Measurements from ENCODE around the gene POLL.

Gene POLL

GRCh38 chr10:101573885-101574753, 13.9 kb downstream of the POLL start:
- DNase-seq = no peak

- no peak for DNase-seq
Observed at GRCh38 chr10:101572785-101573184, 15.3 kb downstream of the POLL start.

GRCh38 chr10:101572126-101572525, 15.9 kb downstream of the POLL start:
- DNase-seq = no peak

- no peak for DNase-seq
Observed at GRCh38 chr10:101571271-101571925, 16.7 kb downstream of the POLL start.

- no peak for DNase-seq
Observed at GRCh38 chr10:101570428-101571270, 17.4 kb downstream of the POLL start.

GRCh38 chr10:101569622-101570427, 18.2 kb downstream of the POLL start:
- no peak for DNase-seq

- no peak for DNase-seq
Observed at GRCh38 chr10:101569323-101569621, 18.8 kb downstream of the POLL start.

GRCh38 chr10:101568054-101568745, 19.9 kb downstream of the POLL start:
- DNase-seq = no peak

- no peak for DNase-seq
Observed at GRCh38 chr10:101567165-101568006, 20.7 kb downstream of the POLL start.

- DNase-seq = no peak
Observed at GRCh38 chr10:101566333-101567164, 21.5 kb downstream of the POLL start.

- DNase-seq = no peak
Observed at GRCh38 chr10:101565936-101566332, 22.1 kb downstream of the POLL start.

GRCh38 chr10:101565370-101565900, 22.6 kb downstream of the POLL start:
- DNase-seq = no peak

GRCh38 chr10:101564490-101564991, 23.5 kb downstream of the POLL start:
- DNase-seq = no peak

- no peak for DNase-seq
Observed at GRCh38 chr10:101563497-101564040, 24.5 kb downstream of the POLL start.

- no peak for DNase-seq
Observed at GRCh38 chr10:101563007-101563406, 25.1 kb downstream of the POLL start.

GRCh38 chr10:101562231-101562630, 25.8 kb downstream of the POLL start:
- DNase-seq = no peak

- no peak for DNase-seq
Observed at GRCh38 chr10:101561068-101561915, 26.8 kb downstream of the POLL start.

GRCh38 chr10:101560298-101561067, 27.6 kb downstream of the POLL start:
- no peak for DNase-seq

Measured in NCI-H187 treated with DMSO at 0.1 percent for 48 hours (cell line).